Peyer's patch (tissue), 4 donors: ENCODE results near the gene ANKFY1.

Source experiments
- CTCF ChIP-seq, 6 experiments: fragments of 450-650 bp in 4 of 6; fragments of 200-600 bp in 2 of 6; sonication (generic) in 1 of 6; IDR thresholded peaks; one replicate each; pipeline ENCODE4 v1.5.1; 2017 to 2019; ENCODE audit warnings: antibody characterized with exemption in 6 of 6, mild to moderate bottlenecking in 3 of 6, moderate library complexity in 1 of 6
- POLR2A ChIP-seq, 2 donors: fragments of 450-650 bp; IDR thresholded peaks; one replicate each; pipeline ENCODE4 v1.5.1; 2017; ENCODE audit warnings: antibody characterized with exemption in 2 of 2, mild to moderate bottlenecking in 2 of 2, moderate library complexity in 2 of 2

- no peak for TF ChIP-seq POLR2A (IDR thresholded peaks at IDR 0.05)
- TF ChIP-seq CTCF (IDR thresholded peaks at IDR 0.05) = peak; percentile 17 to 48 (median 42)
These were observed 14.2 kb downstream of the ANKFY1 start for GRCh38 chr17:4249452-4250029.
